A549 (cell line): ENCODE measurements around the gene THRAP3. TPM values are rescaled to one million over a fixed set of nuclear protein-coding genes. Genes with fewer than 3 reads are reported as not detected.

Source experiments
- ATAC-seq, 2 experiments: fragments of 200-7000 bp in 1 of 2; fragments of >200 bp in 1 of 2; cut with Nextera tagmentation in 1 of 2; cut with Tn5 transposase in 1 of 2; 3 replicates each; pipeline versions ENCODE4 v1.8.0 to v1.9.1; 2018 to 2020; ENCODE audit warnings: mild to moderate bottlenecking in 1 of 2, moderate library complexity in 1 of 2
- CTCF ChIA-PET: fragments of 300-600 bp; sonication (Branson Sonifier 250); formaldehyde crosslinking; extraction: SDS; loops from one replicate; lab custom pipeline; 2021; ENCODE audit warnings: antibody characterized with exemption, inconsistent platforms; lab: Yijun Ruan, JAX
- POLR2A ChIA-PET: fragments of 350-600 bp; formaldehyde crosslinking; extraction: SDS; loops from one replicate; lab custom pipeline; 2021; ENCODE audit warnings: antibody characterized with exemption, inconsistent platforms; lab: Yijun Ruan, JAX
- DNase-seq, 2 experiments: peaks; one replicate each; pipeline versions ENCODE4 v3.0.0 to v3.0.0-alpha.2; 2011 to 2016; ENCODE audit warnings: low read depth in 1 of 2, low spot score in 1 of 2
- FAIRE-seq: peaks from 2 replicates; lab custom pipeline; 2011; peaks lifted over from hg19 to GRCh38; lab: Jason Lieb, UNC
- H3K27ac ChIP-seq, 2 experiments: fragments of >200 bp; sonication (Bioruptor Twin); formaldehyde crosslinking; 3 replicates each; pipeline ENCODE4 v1.5.1; 2016 to 2017
- H3K4me1 ChIP-seq: fragments of >200 bp; sonication (Bioruptor Twin); formaldehyde crosslinking; 3 replicates; pipeline ENCODE4 v1.6.1; 2016
- H3K4me2 ChIP-seq: fragments of >200 bp; sonication (Bioruptor Twin); formaldehyde crosslinking; 3 replicates; pipeline ENCODE4 v1.6.1; 2016
- H3K4me3 ChIP-seq: fragments of >200 bp; sonication (Bioruptor Twin); formaldehyde crosslinking; 3 replicates; pipeline ENCODE4 v1.5.1; 2016
- H3K9me3 ChIP-seq: fragments of >200 bp; sonication (Bioruptor Twin); formaldehyde crosslinking; 3 replicates; pipeline ENCODE4 v1.6.1; 2016
- CBX8 ChIP-seq: fragments of 200-600 bp; sonication (generic); IDR thresholded peaks from 2 replicates; pipeline ENCODE4 v1.6.1; 2016
- CHD2 ChIP-seq: fragments of 150-350 bp; IDR thresholded peaks from 2 replicates; pipeline ENCODE4 v1.6.1; 2014; ENCODE audit warnings: low read length; ENCODE audit not compliant: partially characterized antibody
- E2F6 ChIP-seq: IDR thresholded peaks from 2 replicates; pipeline ENCODE4 v1.6.1; 2012; ENCODE audit warnings: low read depth, borderline replicate concordance
- FOSL2 ChIP-seq, 2 experiments: fragments of 450-650 bp in 1 of 2; fragments of >200 bp in 1 of 2; sonication (Bioruptor Twin) in 1 of 2; formaldehyde crosslinking; IDR thresholded peaks; 2 replicates each; pipeline versions ENCODE4 v1.5.0 to v1.6.1; 2016 to 2020; ENCODE audit warnings: mild to moderate bottlenecking in 1 of 2, moderate library complexity in 1 of 2
- HES2 ChIP-seq: fragments of >200 bp; sonication (Bioruptor Twin); formaldehyde crosslinking; IDR thresholded peaks from 2 replicates; pipeline ENCODE4 v1.6.1; 2016
- JUNB ChIP-seq: fragments of >200 bp; sonication (Bioruptor Twin); formaldehyde crosslinking; IDR thresholded peaks from 2 replicates; pipeline ENCODE4 v1.6.1; 2016
- KDM1A ChIP-seq: fragments of 200-600 bp; sonication (generic); IDR thresholded peaks from 2 replicates; pipeline ENCODE4 v1.6.1; 2016; ENCODE audit warnings: low read depth, mild to moderate bottlenecking
- KDM5A ChIP-seq: fragments of 200-600 bp; sonication (generic); IDR thresholded peaks from 2 replicates; pipeline ENCODE4 v1.6.1; 2016; ENCODE audit warnings: antibody characterized with exemption, mild to moderate bottlenecking
- MAZ ChIP-seq: fragments of 150-350 bp; IDR thresholded peaks from 2 replicates; pipeline ENCODE4 v1.6.1; 2014; ENCODE audit warnings: antibody characterized with exemption, low read depth, low read length, borderline replicate concordance
- NFE2L2 ChIP-seq: fragments of 150-350 bp; conservative IDR thresholded peaks from 2 replicates; pipeline ENCODE4 v1.6.1; 2014; ENCODE audit warnings: low read length
- NPAS2 ChIP-seq: fragments of 250-450 bp; sonication (Bioruptor Pico); IDR thresholded peaks from 2 replicates; pipeline ENCODE4 v1.8.0; 2022; ENCODE audit warnings: mild to moderate bottlenecking, moderate library complexity, borderline replicate concordance
- NR3C1 ChIP-seq: fragments of >200 bp; sonication (Bioruptor Twin); formaldehyde crosslinking; IDR thresholded peaks from 3 replicates; pipeline ENCODE4 v1.6.1; 2017
- POLR2AphosphoS2 ChIP-seq: conservative IDR thresholded peaks from 2 replicates; pipeline ENCODE4 v1.6.1; 2012; ENCODE audit warnings: low read length, improper control_type of control experiment, inconsistent platforms
- RAD21 ChIP-seq, 2 experiments: fragments of >200 bp in 1 of 2; sonication (Bioruptor Twin) in 1 of 2; formaldehyde crosslinking in 1 of 2; IDR thresholded peaks in 1 of 2; conservative IDR thresholded peaks in 1 of 2; 2 replicates in 1 of 2; 3 replicates in 1 of 2; pipeline ENCODE4 v1.6.1; 2012 to 2018; ENCODE audit warnings: inconsistent platforms in 1 of 2
- RARB ChIP-seq: fragments of 250-450 bp; sonication (Bioruptor Pico); IDR thresholded peaks from 2 replicates; pipeline ENCODE4 v1.8.0; 2021; ENCODE audit warnings: mild to moderate bottlenecking, moderate library complexity
- SMC3 ChIP-seq: fragments of >200 bp; sonication (Bioruptor Twin); formaldehyde crosslinking; IDR thresholded peaks from 3 replicates; pipeline ENCODE4 v1.6.1; 2018; ENCODE audit warnings: inconsistent platforms
- SREBF2 ChIP-seq: fragments of 450-650 bp; IDR thresholded peaks from 2 replicates; pipeline ENCODE4 v1.6.1; 2014; ENCODE audit warnings: mild to moderate bottlenecking, moderate library complexity
- TFCP2L1 ChIP-seq: fragments of 250-450 bp; sonication (Bioruptor Pico); IDR thresholded peaks from 2 replicates; pipeline ENCODE4 v1.5.0; 2021; ENCODE audit warnings: mild to moderate bottlenecking
- TP53 ChIP-seq: fragments of 250-450 bp; sonication (Bioruptor Pico); IDR thresholded peaks from 2 replicates; pipeline ENCODE4 v1.5.0; 2021; ENCODE audit warnings: mild to moderate bottlenecking, moderate library complexity
- ZC3H11A ChIP-seq: fragments of 450-650 bp; IDR thresholded peaks from 2 replicates; pipeline ENCODE4 v1.6.1; 2014; ENCODE audit warnings: antibody characterized with exemption, mild to moderate bottlenecking
- ZSCAN20 ChIP-seq: fragments of 250-450 bp; sonication (Bioruptor Pico); IDR thresholded peaks from 2 replicates; pipeline ENCODE4 v1.8.0; 2022; ENCODE audit warnings: mild to moderate bottlenecking, moderate library complexity
- WGBS: methylation state at CpG from one replicate; pipeline ENCODE4 v1.1.6; 2017; ENCODE audit errors: missing lambda C conversion rate; 5-methylcytosine and 5-hydroxymethylcytosine counted together
- polyA plus RNA-seq, 4 experiments: library from polyadenylated mRNA; depleted of rRNA in 3 of 4; stranded (reverse); fragments of >200 nt; fragmentation: RNase III in 1 of 4; extraction: RNeasy Plus Mini Kit Qiagen cat#74134 plus additional on column Dnase treatment in 1 of 4; gene quantifications; 2 replicates in 3 of 4; 3 replicates in 1 of 4; pipeline ENCODE4 v1.2.3, GENCODE V29; 2011 to 2017
- TF ChIP-seq, protein P1 (sequence below): fragments of >200 bp; sonication (Bioruptor Twin); formaldehyde crosslinking; IDR thresholded peaks from 3 replicates; pipeline ENCODE4 v1.5.1; 2016
- TF ChIP-seq, protein P2 (sequence below): fragments of 250-450 bp; sonication (Bioruptor Pico); IDR thresholded peaks from 2 replicates; pipeline ENCODE4 v1.5.0; 2021; ENCODE audit warnings: mild to moderate bottlenecking, moderate library complexity, borderline replicate concordance
- TF ChIP-seq, protein P3 (sequence below): fragments of 450-650 bp; IDR thresholded peaks from 2 replicates; pipeline ENCODE4 v1.6.1; 2014; ENCODE audit warnings: antibody characterized with exemption

Gene THRAP3
- polyA plus RNA-seq, 2 of the 4 experiments (the other 2 are of a cell fraction), result 60.0 to 60.7 TPM

DNA sequence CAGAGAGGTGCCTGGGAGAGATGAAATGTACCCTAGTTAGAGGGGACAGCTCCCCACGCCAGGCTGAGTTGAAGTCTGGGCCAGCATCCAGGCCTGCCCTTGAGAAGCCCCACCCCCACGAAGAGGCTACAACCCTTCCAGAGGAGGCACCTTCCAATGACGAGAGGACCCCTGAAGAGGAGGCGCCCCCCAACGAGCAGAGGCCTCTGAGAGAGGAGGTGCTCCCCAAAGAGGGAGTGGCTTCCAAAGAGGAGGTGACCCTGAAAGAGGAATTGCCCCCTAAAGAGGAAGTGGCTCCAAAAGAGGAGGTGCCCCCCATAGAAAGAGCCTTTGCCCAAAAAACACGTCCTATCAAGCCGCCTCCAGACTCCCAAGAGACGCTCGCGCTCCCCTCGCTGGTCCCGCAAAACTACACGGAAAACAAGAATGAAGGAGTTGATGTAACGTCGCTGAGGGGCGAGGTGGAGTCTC, 96.1 kb downstream of the THRAP3 start:
- ChIA-PET CTCF (interaction anchor here (1.4 kb wide), 2 partner anchors 20 to 48 kb away, joined by 3 to 4 read pairs; no protein-coding TSS in a partner anchor), POLR2A (no interaction called here)
- H3K4me2 ChIP-seq, result no peak overlapping the region
- 92% methylated on average over 15 of the region's 16 CpGs for WGBS
- no peak for DNase-seq
- no peak for ATAC-seq
- no peak for FAIRE-seq
- H3K9me3 ChIP-seq, result no peaks in the 10 kb centered on the region
- no peak overlapping the region for H3K4me3 ChIP-seq
- H3K27ac ChIP-seq, result no peak overlapping the region
- H3K4me1 ChIP-seq, result peaks cover 11% of the 10 kb centered on the region; the same call in 2 of the 3 replicates
- no peak for TF ChIP-seq KDM5A
- TF ChIP-seq NPAS2, result no peak
- no peak for TF ChIP-seq MAZ
- TF ChIP-seq SMC3, result no peak
- TF ChIP-seq ZC3H11A, result no peak
- TF ChIP-seq RARB (CRISPR knock-in tag), result no peak
- TF ChIP-seq HES2, result no peak
- TF ChIP-seq, protein P1, sequence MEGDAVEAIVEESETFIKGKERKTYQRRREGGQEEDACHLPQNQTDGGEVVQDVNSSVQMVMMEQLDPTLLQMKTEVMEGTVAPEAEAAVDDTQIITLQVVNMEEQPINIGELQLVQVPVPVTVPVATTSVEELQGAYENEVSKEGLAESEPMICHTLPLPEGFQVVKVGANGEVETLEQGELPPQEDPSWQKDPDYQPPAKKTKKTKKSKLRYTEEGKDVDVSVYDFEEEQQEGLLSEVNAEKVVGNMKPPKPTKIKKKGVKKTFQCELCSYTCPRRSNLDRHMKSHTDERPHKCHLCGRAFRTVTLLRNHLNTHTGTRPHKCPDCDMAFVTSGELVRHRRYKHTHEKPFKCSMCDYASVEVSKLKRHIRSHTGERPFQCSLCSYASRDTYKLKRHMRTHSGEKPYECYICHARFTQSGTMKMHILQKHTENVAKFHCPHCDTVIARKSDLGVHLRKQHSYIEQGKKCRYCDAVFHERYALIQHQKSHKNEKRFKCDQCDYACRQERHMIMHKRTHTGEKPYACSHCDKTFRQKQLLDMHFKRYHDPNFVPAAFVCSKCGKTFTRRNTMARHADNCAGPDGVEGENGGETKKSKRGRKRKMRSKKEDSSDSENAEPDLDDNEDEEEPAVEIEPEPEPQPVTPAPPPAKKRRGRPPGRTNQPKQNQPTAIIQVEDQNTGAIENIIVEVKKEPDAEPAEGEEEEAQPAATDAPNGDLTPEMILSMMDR, result no peak
- no peak for TF ChIP-seq RAD21 (conservative IDR thresholded peaks at IDR 0.05 in 1 of 2, IDR thresholded peaks at IDR 0.05 in 1 of 2)
- TF ChIP-seq SREBF2, result no peak
- no peak for TF ChIP-seq NFE2L2
- no peak for TF ChIP-seq CBX8

DNA sequence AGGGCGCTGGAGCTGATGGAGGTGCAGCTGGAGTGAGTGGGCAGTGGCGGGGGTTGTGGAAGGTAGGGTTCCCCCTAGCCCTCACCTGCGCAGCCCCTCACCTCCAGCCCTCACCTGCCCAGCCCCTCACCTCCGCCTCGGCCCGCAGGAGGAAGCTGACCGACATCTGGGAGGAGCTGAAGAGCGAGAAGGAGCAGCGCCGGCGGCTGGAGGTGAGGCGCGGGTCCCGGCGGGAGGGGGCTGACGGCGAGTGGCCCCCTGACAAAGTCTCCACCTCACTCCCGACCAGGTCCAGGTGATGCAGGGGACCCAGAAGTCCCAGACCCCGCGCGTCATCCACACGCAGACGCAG, 96.5 kb downstream of the THRAP3 start:
- ChIA-PET POLR2A (no interaction called here), CTCF (interaction anchor here (0.6 to 1.4 kb wide), 2 partner anchors 48 to 1639 kb away, joined by 3 to 4 read pairs; no protein-coding TSS in a partner anchor)
- ATAC-seq, result no peak
- Histone ChIP-seq H3K27ac (no peak overlapping the region), H3K4me3 (no peak overlapping the region), H3K4me2 (no peak overlapping the region), H3K4me1 (peaks cover 11% of the 10 kb centered on the region; the same call in 2 of the 3 replicates), H3K9me3 (no peaks in the 10 kb centered on the region)
- no peak for DNase-seq
- no peak for TF ChIP-seq KDM5A
- no peak for TF ChIP-seq JUNB
- no peak for TF ChIP-seq POLR2AphosphoS2
- TF ChIP-seq, protein P2, sequence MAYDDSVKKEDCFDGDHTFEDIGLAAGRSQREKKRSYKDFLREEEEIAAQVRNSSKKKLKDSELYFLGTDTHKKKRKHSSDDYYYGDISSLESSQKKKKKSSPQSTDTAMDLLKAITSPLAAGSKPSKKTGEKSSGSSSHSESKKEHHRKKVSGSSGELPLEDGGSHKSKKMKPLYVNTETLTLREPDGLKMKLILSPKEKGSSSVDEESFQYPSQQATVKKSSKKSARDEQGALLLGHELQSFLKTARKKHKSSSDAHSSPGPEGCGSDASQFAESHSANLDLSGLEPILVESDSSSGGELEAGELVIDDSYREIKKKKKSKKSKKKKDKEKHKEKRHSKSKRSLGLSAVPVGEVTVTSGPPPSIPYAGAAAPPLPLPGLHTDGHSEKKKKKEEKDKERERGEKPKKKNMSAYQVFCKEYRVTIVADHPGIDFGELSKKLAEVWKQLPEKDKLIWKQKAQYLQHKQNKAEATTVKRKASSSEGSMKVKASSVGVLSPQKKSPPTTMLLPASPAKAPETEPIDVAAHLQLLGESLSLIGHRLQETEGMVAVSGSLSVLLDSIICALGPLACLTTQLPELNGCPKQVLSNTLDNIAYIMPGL (CRISPR knock-in tag), result no peak
- TF ChIP-seq ZSCAN20 (CRISPR knock-in tag), result no peak
- TF ChIP-seq MAZ, result no peak
- no peak for TF ChIP-seq KDM1A
- TF ChIP-seq, protein P3, sequence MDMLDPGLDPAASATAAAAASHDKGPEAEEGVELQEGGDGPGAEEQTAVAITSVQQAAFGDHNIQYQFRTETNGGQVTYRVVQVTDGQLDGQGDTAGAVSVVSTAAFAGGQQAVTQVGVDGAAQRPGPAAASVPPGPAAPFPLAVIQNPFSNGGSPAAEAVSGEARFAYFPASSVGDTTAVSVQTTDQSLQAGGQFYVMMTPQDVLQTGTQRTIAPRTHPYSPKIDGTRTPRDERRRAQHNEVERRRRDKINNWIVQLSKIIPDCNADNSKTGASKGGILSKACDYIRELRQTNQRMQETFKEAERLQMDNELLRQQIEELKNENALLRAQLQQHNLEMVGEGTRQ, result no peak
- TF ChIP-seq CHD2, result no peak
- TF ChIP-seq ZC3H11A, result no peak
- no peak for TF ChIP-seq E2F6
- TF ChIP-seq TP53 (CRISPR knock-in tag), result no peak
- no peak for TF ChIP-seq NPAS2
- TF ChIP-seq NR3C1, result no peak
- TF ChIP-seq FOSL2 (IDR thresholded peaks at IDR 0.05), result no peak
- no peak for TF ChIP-seq FOSL2 (CRISPR knock-in tag; IDR thresholded peaks at IDR 0.05)
- no peak for TF ChIP-seq TFCP2L1 (CRISPR knock-in tag)
- FAIRE-seq, result no peak
- WGBS, result 92% methylated on average over 13 of the region's 23 CpGs
